ENCODE data around the gene TFPT.

GRCh38 chr19:54077334-54077733 is 38.1 kb downstream of the TFPT start:
- TF ChIP-seq CTCF (IDR thresholded peaks at IDR 0.05) (no peak), EP300 (IDR thresholded peaks at IDR 0.05) (no peak), POLR2A (IDR thresholded peaks at IDR 0.05) (no peak)

Data from upper lobe of left lung (tissue), 4 donors.